ENCODE results near the gene UBL3.

UBL3 gene

DNA sequence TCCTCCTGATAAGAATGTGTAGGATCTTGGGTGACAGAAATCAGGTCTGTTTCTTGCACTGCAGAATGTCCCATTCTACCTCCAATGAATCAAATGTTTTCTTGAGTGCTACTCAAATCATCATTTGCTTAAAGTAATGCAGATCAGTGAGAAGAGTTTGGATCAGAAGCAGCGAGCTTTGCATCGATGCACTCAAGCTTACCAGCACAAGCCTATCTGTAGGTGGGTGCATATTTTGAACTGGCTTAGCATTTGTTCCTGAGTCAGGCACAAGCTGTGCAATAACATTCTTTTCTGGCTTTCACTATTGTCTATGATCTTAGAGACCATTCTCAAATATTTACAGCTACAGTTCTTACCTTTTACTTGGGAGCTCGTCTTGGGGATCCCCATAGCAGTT is 109.5 kb downstream of the UBL3 start:
- no peak for DNase-seq (ENCODE audit: insufficient read length, low spot score)
- no peak for FAIRE-seq
- TF ChIP-seq, protein P1, sequence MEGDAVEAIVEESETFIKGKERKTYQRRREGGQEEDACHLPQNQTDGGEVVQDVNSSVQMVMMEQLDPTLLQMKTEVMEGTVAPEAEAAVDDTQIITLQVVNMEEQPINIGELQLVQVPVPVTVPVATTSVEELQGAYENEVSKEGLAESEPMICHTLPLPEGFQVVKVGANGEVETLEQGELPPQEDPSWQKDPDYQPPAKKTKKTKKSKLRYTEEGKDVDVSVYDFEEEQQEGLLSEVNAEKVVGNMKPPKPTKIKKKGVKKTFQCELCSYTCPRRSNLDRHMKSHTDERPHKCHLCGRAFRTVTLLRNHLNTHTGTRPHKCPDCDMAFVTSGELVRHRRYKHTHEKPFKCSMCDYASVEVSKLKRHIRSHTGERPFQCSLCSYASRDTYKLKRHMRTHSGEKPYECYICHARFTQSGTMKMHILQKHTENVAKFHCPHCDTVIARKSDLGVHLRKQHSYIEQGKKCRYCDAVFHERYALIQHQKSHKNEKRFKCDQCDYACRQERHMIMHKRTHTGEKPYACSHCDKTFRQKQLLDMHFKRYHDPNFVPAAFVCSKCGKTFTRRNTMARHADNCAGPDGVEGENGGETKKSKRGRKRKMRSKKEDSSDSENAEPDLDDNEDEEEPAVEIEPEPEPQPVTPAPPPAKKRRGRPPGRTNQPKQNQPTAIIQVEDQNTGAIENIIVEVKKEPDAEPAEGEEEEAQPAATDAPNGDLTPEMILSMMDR (IDR thresholded peaks at IDR 0.05; ENCODE audit: insufficient read depth, missing control alignments): no peak

DNA sequence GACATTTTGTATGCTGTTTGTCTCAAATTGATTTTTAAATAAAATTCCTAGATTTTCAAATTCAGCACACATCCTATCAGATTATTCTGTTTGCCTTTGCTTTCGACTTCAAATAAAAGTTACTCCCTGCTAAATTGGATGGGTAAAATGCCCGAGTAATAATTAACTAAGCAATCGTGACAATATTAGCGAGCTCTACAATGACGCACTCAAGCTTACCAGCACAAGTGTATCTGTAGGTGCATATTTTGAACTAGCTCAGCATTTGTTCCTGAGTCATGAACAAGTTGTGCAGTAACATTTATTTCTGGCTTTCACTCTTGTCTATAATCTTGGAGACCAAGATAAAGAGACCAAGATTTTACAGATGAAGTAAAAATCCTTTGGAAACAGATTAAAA is 113.4 kb downstream of the UBL3 start:
- FAIRE-seq: no peak
- no peak for DNase-seq (ENCODE audit: insufficient read length, low spot score)
- TF ChIP-seq, protein P1 (IDR thresholded peaks at IDR 0.05; ENCODE audit: insufficient read depth, missing control alignments): no peak

DNA sequence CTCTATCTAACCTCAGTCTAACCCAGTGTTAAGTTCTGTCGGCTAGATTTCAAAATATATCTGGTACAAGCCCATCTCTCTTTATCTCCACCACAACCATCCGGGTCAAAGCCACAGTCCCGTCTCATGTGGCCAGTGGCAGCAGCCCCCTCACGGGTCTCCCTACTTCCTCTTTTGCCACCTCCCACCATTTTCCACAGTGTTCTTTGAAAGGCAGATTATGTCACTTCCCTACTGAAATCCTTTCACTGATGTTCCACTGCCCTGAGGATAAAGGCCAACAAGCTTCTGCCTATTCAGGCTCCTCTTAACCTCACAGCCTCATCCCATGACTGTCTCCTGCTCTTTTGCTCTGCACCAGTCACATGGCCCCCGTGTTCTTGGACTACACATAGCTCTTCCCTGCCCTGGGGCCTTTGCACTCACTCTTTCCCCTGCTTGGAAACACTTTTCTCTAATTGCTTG is 117.2 kb downstream of the UBL3 start:
- DNase-seq (ENCODE audit: insufficient read length, low spot score): no peak
- TF ChIP-seq, protein P1 (IDR thresholded peaks at IDR 0.05; ENCODE audit: insufficient read depth, missing control alignments): no peak
- no peak for FAIRE-seq

DNA sequence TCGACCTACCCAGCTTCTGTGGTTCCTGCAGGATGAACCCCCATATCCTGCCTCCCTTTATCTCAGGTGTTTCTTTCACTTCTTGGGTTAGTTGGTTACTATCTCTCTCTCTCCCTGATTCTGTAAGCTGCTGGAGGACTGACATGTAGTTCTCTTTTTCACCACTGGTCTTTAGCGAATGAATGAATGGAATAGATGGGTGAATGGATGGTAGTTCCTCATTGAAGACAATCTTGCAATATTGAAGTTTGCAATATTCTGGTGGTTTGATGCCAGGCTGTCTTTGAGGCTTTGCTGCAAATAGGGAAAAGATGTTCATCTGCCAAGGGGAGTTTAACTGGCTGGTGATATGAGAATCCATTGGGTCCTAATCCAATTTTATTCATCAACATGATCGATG is 120.2 kb downstream of the UBL3 start:
- TF ChIP-seq, protein P1 (IDR thresholded peaks at IDR 0.05; ENCODE audit: insufficient read depth, missing control alignments): no peak
- FAIRE-seq (no peak), DNase-seq (ENCODE audit: insufficient read length, low spot score) (no peak)

DNA sequence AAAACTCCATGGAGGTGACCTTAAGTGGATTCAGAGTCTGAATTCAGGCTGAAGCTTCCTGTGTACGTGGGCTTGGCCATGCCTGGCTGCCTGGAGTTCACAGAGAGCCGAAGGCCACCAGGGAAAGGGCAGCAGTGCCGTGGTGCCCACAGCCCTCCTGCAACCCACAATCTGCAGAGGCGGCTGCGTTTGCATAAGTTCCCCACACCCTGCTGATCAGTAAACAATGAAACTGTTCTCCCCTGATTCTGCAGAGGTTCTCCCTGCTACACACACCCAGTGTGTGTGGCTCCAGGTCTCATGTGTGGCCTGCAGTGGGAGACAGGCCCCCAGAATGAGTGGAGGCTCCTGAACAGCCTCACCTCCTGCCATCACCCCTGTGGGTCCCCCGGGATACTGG is 128.0 kb downstream of the UBL3 start:
- DNase-seq (ENCODE audit: insufficient read length, low spot score) (no peak), FAIRE-seq (no peak)
- TF ChIP-seq, protein P1 (IDR thresholded peaks at IDR 0.05; ENCODE audit: insufficient read depth, missing control alignments): no peak

DNA sequence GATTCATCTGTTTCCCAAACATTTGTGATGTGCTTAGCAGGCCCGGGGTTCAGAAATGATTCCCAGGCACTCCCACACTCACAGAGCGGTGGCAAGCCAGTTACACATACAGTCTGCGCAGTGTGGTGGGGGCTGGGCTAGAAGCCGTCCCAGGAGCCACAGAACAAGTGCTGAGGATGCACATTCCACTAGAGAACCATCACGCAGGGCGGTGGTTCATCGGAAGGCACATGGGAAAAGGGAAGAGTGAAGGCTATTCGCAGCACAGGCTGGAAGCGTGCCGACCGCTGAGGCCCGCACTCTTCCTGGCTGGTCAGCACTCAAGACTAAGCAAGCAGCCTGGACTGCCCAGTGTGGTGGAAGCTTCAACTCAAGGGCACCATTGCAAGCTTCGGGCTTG is 128.7 kb downstream of the UBL3 start:
- no peak for FAIRE-seq
- TF ChIP-seq, protein P1 (IDR thresholded peaks at IDR 0.05; ENCODE audit: insufficient read depth, missing control alignments): no peak

DNA sequence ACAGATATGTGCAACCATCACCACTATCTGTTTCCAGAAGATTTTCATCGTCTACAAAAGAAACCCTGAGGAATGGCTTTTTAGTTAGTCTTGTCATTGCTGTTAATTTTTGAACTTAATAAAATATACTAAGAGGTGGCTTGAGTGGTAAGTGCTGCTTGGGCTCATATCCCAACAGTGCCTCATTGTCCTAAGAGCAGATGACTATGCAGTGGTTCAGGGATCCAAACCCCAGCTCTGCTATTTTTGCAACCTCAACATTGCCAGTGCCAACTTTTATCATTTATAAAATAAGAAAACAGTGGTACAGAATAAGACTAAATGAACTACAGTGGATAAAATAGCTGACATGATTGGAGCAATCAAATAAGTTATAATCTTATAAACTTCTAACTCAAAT is 131.7 kb downstream of the UBL3 start:
- no peak for DNase-seq (ENCODE audit: insufficient read length, low spot score)
- FAIRE-seq: no peak
- TF ChIP-seq, protein P1 (IDR thresholded peaks at IDR 0.05; ENCODE audit: insufficient read depth, missing control alignments): no peak

More for the DNA sequence above, 128.7 kb downstream of the UBL3 start:
- DNase-seq (ENCODE audit: insufficient read length, low spot score): no peak

All from D721Med (cell line).